Prostate gland (tissue), 2 donors: ENCODE results near the gene FAM107B.

Experiments
- CTCF ChIP-seq, 4 experiments: fragments of 200-600 bp in 2 of 4; fragments of 450-650 bp in 2 of 4; sonication (generic) in 2 of 4; IDR thresholded peaks; 1 replicate in 3 of 4; 2 replicates in 1 of 4; pipeline ENCODE4 v1.5.1; 2016 to 2019; ENCODE audit warnings: antibody characterized with exemption in 4 of 4, mild to moderate bottlenecking in 2 of 4, moderate library complexity in 2 of 4
- POLR2A ChIP-seq: fragments of 450-650 bp; IDR thresholded peaks from one replicate; pipeline ENCODE4 v1.6.1; 2016; ENCODE audit warnings: antibody characterized with exemption, mild to moderate bottlenecking
- POLR2AphosphoS5 ChIP-seq: sonication (generic); formaldehyde crosslinking; IDR thresholded peaks from one replicate; pipeline ENCODE4 v1.6.1; 2017; ENCODE audit warnings: antibody characterized with exemption

GRCh38 chr10:14552015-14552414 lies 222.7 kb downstream of the FAM107B start:
- no peak for TF ChIP-seq POLR2AphosphoS5
- no peak for TF ChIP-seq CTCF (IDR thresholded peaks at IDR 0.05)
- TF ChIP-seq POLR2A: no peak
